Astrocyte of the spinal cord (primary cell): ENCODE results near the gene INIP.

Experiments used
- DNase-seq: peaks from one replicate; pipeline ENCODE4 v3.0.0; 2011; ENCODE audit warnings: low read depth, low spot score
- H3K4me3 ChIP-seq: 2 replicates; pipeline ENCODE4 v1.5.1; 2011; ENCODE audit warnings: low read depth, mild to moderate bottlenecking, low read length, moderate library complexity
- in situ Hi-C: cut with HindIII; loops from 2 replicates; pipeline ENCODE4 v1.10.0; 2017; ENCODE audit warnings: low sequenced_read_pairs
- TF ChIP-seq, protein P1 (sequence below): IDR thresholded peaks from 2 replicates; pipeline ENCODE4 v1.5.1; 2012; ENCODE audit warnings: low read depth, mild to moderate bottlenecking, low read length, inconsistent platforms

The INIP gene

GRCh38 chr9:112760821-112761220 lies 42.9 kb upstream of the INIP start:
- in situ Hi-C loops = no loop called here
- TF ChIP-seq, protein P1, sequence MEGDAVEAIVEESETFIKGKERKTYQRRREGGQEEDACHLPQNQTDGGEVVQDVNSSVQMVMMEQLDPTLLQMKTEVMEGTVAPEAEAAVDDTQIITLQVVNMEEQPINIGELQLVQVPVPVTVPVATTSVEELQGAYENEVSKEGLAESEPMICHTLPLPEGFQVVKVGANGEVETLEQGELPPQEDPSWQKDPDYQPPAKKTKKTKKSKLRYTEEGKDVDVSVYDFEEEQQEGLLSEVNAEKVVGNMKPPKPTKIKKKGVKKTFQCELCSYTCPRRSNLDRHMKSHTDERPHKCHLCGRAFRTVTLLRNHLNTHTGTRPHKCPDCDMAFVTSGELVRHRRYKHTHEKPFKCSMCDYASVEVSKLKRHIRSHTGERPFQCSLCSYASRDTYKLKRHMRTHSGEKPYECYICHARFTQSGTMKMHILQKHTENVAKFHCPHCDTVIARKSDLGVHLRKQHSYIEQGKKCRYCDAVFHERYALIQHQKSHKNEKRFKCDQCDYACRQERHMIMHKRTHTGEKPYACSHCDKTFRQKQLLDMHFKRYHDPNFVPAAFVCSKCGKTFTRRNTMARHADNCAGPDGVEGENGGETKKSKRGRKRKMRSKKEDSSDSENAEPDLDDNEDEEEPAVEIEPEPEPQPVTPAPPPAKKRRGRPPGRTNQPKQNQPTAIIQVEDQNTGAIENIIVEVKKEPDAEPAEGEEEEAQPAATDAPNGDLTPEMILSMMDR = no peak
- no peak for DNase-seq
- H3K4me3 ChIP-seq = no peak overlapping the region

- no peak overlapping the region for H3K4me3 ChIP-seq
- in situ Hi-C loops = no loop called here
- DNase-seq = no peak
- TF ChIP-seq, protein P1 = no peak
These were observed 40.0 kb upstream of the INIP start for GRCh38 chr9:112757940-112758339.

GRCh38 chr9:112757282-112757883 lies 39.5 kb upstream of the INIP start:
- no peak overlapping the region for H3K4me3 ChIP-seq
- no peak for DNase-seq
- in situ Hi-C loops = no loop called here
- TF ChIP-seq, protein P1 = no peak

- DNase-seq = no peak
- in situ Hi-C loops = no loop called here
- TF ChIP-seq, protein P1 = no peak
- no peak overlapping the region for H3K4me3 ChIP-seq
These were observed 37.8 kb upstream of the INIP start for GRCh38 chr9:112755675-112756074.

DNA sequence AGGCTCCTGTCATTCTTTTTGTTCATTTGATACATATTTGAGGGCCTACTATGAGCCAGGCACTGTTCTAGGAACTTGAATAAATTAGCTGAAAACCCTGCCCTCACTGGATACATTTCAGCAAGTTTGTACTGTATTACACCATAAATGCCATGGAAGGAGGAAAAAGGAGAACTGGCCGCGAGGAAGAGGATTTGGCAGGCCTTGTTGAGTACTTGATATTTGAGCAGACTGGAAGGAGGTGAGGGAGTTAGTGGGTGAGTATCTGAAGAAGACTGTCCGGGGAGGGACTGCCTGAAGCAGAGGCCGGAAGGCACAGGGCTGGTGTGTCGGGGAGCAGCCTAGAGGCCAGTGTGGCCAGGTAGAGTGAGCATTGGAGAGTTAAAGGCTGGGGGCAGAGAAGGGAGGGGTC lies 37.1 kb upstream of the INIP start:
- H3K4me3 ChIP-seq = no peak overlapping the region
- DNase-seq = no peak
- TF ChIP-seq, protein P1 = no peak
- in situ Hi-C loops = no loop called here

GRCh38 chr9:112754578-112754977 lies 36.7 kb upstream of the INIP start:
- in situ Hi-C loops = no loop called here
- TF ChIP-seq, protein P1 = no peak
- no peak overlapping the region for H3K4me3 ChIP-seq
- no peak for DNase-seq
